ENCODE measurements around the gene UXS1.
A peak's percentile ranks its signal among the peaks of the same experiment; 100 is the strongest.
"Not testable (repeated sequence)": the region's sequence is repeated elsewhere in the genome, so short reads cannot be mapped to it uniquely, and the experiment has no call there.

UXS1 gene

DNA sequence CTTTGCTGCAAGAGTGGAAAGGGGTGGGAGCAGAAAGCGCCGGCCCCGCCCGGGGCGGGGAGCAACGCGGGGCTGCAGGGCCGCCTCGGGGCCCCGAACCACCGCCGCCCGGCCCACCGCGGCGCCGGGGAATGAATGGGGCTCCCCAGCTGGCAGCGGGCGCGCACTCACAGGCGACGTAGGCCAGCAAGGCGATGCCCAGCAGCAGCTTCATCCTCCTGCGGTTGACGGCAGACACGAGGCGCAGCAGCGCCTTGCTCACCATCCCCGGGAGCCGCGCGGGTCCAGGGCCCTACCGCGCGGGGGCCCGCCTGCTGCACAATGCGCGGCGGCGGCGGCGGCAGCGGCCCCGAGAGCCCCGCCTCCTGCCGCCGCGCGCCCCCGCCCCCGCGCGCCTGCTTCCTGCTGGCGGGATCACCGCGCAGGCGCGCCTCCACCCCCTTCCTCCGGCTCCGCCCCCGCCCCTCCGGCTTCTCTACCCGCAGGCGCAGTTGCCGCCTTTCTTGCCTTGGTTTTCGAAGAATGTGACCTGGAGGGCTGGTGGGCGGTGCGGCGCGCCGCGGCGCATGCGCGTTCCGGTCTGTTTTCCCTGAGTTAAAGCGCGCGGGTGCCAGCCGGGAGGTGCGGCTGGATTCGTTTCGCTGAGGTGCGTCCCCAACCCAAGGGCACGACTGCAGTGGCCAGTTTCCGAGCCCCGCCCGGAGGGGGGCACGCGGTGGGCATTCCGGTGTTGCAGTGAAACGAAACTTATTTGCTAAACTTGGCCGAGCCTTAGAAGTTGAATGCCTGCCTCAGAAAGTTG lies at the start of gene UXS1:
Gene UXS1 (minus strand): TSS at position 325 of the 802 bp plus-strand sequence. CDS start 60 bp downstream, at position 265.
- CTCF ChIA-PET: no interaction called here
- DNase-seq (ENCODE audit: extremely low spot score): peak; percentile 97
- POLR2A ChIA-PET: no interaction called here
- TF ChIP-seq SP1 (IDR thresholded peaks at IDR 0.05) (no peak), L3MBTL2 (conservative IDR thresholded peaks at IDR 0.05) (peak; percentile 68), LEF1 (IDR thresholded peaks at IDR 0.05; ENCODE audit: borderline replicate concordance) (0 out of 2 replicates have a peak, but pooled peaks have one; percentile 27), ZNF384 (IDR thresholded peaks at IDR 0.05) (no peak), CTBP1 (IDR thresholded peaks at IDR 0.05; ENCODE audit: borderline replicate concordance) (no peak), BHLHE40 (IDR thresholded peaks at IDR 0.05; ENCODE audit: borderline replicate concordance) (no peak)
- TF ChIP-seq, protein P1, sequence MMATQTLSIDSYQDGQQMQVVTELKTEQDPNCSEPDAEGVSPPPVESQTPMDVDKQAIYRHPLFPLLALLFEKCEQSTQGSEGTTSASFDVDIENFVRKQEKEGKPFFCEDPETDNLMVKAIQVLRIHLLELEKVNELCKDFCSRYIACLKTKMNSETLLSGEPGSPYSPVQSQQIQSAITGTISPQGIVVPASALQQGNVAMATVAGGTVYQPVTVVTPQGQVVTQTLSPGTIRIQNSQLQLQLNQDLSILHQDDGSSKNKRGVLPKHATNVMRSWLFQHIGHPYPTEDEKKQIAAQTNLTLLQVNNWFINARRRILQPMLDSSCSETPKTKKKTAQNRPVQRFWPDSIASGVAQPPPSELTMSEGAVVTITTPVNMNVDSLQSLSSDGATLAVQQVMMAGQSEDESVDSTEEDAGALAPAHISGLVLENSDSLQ (IDR thresholded peaks at IDR 0.05): no peak

DNA sequence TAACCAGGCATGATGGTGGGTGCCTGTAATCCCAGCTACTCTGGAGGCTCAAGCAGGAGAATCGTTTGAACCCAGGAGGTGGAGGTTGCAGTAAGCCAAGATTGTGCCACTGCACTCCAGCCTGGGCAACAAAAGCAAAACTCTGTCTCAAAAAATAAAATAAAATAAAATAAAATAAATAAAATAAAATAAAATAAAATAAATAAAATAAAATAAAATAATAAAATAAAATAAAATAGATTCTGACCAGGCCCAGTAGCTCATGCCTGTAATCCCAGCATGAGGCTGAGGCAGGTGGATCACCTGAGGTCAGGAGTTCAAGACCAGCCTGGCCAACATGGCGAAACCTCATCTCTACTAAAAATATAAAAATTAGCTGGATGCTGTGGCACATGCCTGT lies 45.4 kb upstream of the UXS1 start:
- CTCF ChIA-PET; DNase-seq (ENCODE audit: extremely low spot score); POLR2A ChIA-PET: not testable (repeated sequence)

DNA sequence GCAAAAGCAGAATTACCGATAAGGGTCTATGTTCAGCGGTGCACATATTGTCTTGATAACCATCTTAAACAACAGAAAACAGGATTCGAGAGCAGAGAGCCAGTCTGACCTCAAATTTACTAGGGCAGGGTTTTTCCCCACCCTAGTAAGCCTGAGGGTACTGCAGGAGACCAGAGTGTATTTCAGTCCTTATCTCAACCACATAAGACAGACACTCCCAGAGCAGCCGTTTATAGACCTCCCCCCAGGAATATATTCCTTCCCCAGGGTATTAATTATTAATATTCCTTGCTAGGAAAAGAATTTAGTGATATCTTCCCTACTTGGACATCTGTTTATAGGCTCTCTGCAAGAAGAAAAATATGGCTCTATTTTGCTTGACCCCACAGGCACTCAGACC lies 41.3 kb upstream of the UXS1 start:
- CTCF ChIA-PET; POLR2A ChIA-PET; DNase-seq (ENCODE audit: extremely low spot score): not testable (repeated sequence)

DNA sequence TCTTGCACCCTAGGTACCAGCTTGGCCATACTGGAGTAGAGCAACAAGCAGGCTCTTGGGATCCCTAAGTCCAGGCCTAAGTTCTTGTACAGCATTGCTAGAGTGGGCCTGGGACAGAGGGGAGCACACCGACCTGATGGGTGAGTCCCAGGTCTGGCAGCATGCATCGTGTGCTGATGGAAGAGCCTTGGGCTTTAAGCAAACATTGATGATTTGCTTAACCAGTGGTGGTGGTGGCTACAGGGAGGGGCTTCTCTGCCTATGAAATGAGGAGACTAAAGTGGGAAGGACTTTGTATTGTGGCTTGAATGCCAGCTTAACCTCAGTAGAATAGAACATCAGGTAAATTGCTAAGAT lies 39.2 kb upstream of the UXS1 start:
- TF ChIP-seq SP1 (IDR thresholded peaks at IDR 0.05): no peak
- no peak for TF ChIP-seq L3MBTL2 (conservative IDR thresholded peaks at IDR 0.05)
- no peak for TF ChIP-seq NFRKB (IDR thresholded peaks at IDR 0.05)
- no peak for TF ChIP-seq HDGF (IDR thresholded peaks at IDR 0.05; ENCODE audit: borderline replicate concordance)
- no peak for TF ChIP-seq ARNT (IDR thresholded peaks at IDR 0.05)
- TF ChIP-seq BHLHE40 (IDR thresholded peaks at IDR 0.05; ENCODE audit: borderline replicate concordance): no peak
- no peak for TF ChIP-seq FOXA1 (IDR thresholded peaks at IDR 0.05)
- TF ChIP-seq ZNF384 (IDR thresholded peaks at IDR 0.05): no peak
- TF ChIP-seq, protein P1 (IDR thresholded peaks at IDR 0.05): no peak
- no peak for TF ChIP-seq LEF1 (IDR thresholded peaks at IDR 0.05; ENCODE audit: borderline replicate concordance)
- TF ChIP-seq CTBP1 (IDR thresholded peaks at IDR 0.05; ENCODE audit: borderline replicate concordance): no peak
- no peak for TF ChIP-seq TARDBP (IDR thresholded peaks at IDR 0.05)
- no peak for TF ChIP-seq ELF4 (IDR thresholded peaks at IDR 0.05)
- CTCF ChIA-PET: no interaction called here
- POLR2A ChIA-PET: no interaction called here
- DNase-seq (ENCODE audit: extremely low spot score): no peak

DNA sequence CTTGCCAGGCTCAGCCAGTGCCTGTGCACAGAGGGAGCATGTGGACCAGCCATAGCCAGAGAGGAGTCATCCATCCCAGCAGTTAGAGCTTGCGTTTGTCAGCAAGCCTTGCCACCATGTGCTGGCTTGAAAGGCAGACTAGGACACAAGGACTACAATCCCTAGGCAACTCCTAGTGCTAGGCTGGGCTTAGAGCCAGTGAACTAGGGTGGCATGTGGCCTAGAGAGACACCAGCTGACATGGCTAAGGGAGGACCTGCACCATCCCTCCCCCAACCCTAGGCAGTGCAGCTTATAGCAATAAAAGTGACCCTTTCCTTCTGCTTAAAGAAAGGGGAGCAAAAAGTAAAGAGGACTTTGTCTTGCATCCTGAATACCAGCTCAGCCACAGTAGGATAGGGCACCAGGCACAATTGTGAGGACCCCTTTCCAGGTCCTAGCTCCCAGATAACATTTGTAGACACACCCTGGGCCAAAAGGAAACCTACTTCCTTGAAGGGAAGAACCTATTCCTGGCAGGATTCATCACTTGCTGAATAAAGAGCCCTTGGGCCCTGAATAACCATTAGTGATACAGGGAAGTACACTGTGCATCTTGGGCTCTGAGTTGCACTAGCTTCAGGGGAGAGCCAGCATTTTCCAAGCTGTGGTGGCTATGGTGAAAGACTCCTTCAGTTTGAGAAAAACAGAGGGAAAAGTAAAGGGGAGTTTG lies 38.7 kb upstream of the UXS1 start:
- TF ChIP-seq HDGF (IDR thresholded peaks at IDR 0.05; ENCODE audit: borderline replicate concordance): no peak
- no peak for TF ChIP-seq L3MBTL2 (conservative IDR thresholded peaks at IDR 0.05)
- TF ChIP-seq SUZ12 (IDR thresholded peaks at IDR 0.05): no peak
- no peak for DNase-seq (ENCODE audit: extremely low spot score)
- CTCF ChIA-PET: no interaction called here
- POLR2A ChIA-PET: no interaction called here

DNA sequence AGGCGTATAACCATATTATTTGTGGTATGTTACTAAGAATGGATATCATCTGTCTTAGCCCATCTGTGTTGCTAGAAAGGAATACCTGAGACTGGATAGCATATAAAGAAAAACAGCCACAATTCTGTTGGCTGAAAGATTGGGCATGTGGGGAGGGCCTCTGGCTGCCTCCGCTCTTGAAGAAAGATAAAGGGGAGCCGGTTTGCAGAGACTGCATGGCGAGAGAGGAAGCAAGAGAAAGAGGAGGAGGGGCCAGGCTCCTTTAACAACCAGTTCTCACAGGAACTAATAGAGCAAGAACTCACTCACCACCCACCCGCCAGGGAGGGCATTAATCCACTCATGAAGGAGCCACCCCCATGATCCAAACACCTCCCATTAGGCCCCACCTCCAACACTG lies 29.2 kb upstream of the UXS1 start:
- ChIA-PET CTCF (no interaction called here), POLR2A (no interaction called here)
- TF ChIP-seq FOXA1 (IDR thresholded peaks at IDR 0.05): no peak
- TF ChIP-seq FOXM1 (IDR thresholded peaks at IDR 0.05; ENCODE audit: borderline replicate concordance): no peak
- no peak for TF ChIP-seq ZNF384 (IDR thresholded peaks at IDR 0.05)
- no peak for TF ChIP-seq SUZ12 (IDR thresholded peaks at IDR 0.05)
- TF ChIP-seq CTBP1 (IDR thresholded peaks at IDR 0.05; ENCODE audit: borderline replicate concordance): no peak
- TF ChIP-seq SP1 (IDR thresholded peaks at IDR 0.05): no peak
- TF ChIP-seq BHLHE40 (IDR thresholded peaks at IDR 0.05; ENCODE audit: borderline replicate concordance): no peak
- TF ChIP-seq TARDBP (IDR thresholded peaks at IDR 0.05): no peak
- no peak for TF ChIP-seq LEF1 (IDR thresholded peaks at IDR 0.05; ENCODE audit: borderline replicate concordance)
- TF ChIP-seq ELF4 (IDR thresholded peaks at IDR 0.05): no peak
- DNase-seq (ENCODE audit: extremely low spot score): no peak

DNA sequence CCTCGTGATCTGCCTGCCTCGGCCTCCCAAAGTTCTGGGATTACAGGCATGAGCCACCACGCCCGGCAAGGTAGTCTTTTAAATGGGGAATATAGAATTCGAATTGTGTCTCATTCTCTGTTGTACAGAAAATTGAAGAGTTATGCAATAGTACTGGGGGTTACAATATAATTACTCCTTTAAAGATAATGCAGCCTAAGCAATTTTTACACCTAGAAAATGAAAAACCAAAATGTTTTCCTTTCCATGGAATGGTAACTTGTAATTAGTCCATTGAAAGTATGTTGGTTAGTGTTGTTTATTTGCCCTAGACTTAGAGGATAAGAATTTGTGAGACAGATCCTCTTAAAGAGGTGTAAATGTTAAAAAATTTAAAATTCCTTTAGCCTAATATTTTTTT lies 28.0 kb upstream of the UXS1 start:
- CTCF ChIA-PET; POLR2A ChIA-PET; DNase-seq (ENCODE audit: extremely low spot score): not testable (repeated sequence)

DNA sequence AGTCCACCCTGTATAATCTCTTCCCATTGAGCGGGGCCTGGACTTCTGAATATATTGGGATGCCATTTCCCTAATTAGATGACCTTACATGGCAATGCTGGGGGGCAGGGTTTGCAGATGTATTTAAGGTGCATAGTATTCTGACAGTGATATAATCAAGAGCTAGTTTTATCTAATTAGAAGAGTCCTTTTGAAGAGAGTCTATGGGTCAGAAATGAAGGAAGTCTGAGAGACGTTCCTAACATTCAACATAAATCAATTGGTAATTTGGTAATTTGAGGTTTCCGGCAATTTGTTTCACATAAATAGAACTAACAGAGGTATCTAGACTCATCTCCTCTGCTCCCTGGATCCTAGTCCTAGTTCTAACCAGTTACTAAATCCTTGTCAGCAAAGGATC lies 25.7 kb upstream of the UXS1 start:
- CTCF ChIA-PET: no interaction called here
- no peak for DNase-seq (ENCODE audit: extremely low spot score)
- TF ChIP-seq FOXA1 (IDR thresholded peaks at IDR 0.05): no peak
- TF ChIP-seq SUZ12 (IDR thresholded peaks at IDR 0.05): no peak
- no peak for TF ChIP-seq CTBP1 (IDR thresholded peaks at IDR 0.05; ENCODE audit: borderline replicate concordance)
- no peak for TF ChIP-seq ARNT (IDR thresholded peaks at IDR 0.05)
- TF ChIP-seq, protein P1 (IDR thresholded peaks at IDR 0.05): no peak
- no peak for TF ChIP-seq NFRKB (IDR thresholded peaks at IDR 0.05)
- no peak for TF ChIP-seq L3MBTL2 (conservative IDR thresholded peaks at IDR 0.05)
- TF ChIP-seq ELF4 (IDR thresholded peaks at IDR 0.05): no peak
- TF ChIP-seq SP1 (IDR thresholded peaks at IDR 0.05): no peak
- no peak for TF ChIP-seq FOXK2 (IDR thresholded peaks at IDR 0.05)
- no peak for TF ChIP-seq ZNF384 (IDR thresholded peaks at IDR 0.05)
- POLR2A ChIA-PET: no interaction called here

DNA sequence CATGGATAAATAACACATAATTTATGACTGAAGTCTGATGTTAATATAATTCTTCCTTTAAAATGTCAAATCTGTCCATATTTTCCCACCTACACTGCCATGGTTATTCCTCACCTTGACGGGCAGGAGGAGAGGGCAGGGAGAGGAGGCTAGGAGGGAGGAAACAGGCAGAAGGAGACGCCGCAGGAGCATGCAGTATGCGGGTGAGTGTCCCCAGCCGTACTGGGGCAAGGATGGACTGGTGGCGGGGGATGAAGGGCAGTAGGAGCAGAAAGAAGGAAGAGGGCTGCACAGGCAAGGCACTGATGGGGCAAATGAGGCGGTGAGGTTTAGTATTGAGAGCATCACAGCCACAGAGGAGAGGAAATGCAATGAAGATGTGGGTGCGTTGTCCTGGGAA lies 25.1 kb upstream of the UXS1 start:
- CTCF ChIA-PET; POLR2A ChIA-PET; DNase-seq (ENCODE audit: extremely low spot score): not testable (repeated sequence)

All from HEK293T (cell line).